Right renal pelvis (tissue), 4 donors: ENCODE measurements around the gene HHIP. TPM values are rescaled to one million over a fixed set of nuclear protein-coding genes. Genes with fewer than 3 reads are reported as not detected.

Source experiments
- DNase-seq, 4 donors: peaks; one replicate each; pipeline ENCODE4 v3.0.0-alpha.2; 2013; ENCODE audit warnings: low read depth in 4 of 4, low spot score in 3 of 4, missing footprints in 1 of 4
- polyA plus RNA-seq, 4 donors: library from polyadenylated mRNA; unstranded; fragments of 120-200 nt; gene quantifications; one replicate each; pipeline ENCODE4 v1.2.1, GENCODE V29; 2013; ENCODE audit not compliant: insufficient read length in 4 of 4

The HHIP gene
- polyA plus RNA-seq, 4 donors: 2.5 to 3.0 (median 2.7) TPM

DNA sequence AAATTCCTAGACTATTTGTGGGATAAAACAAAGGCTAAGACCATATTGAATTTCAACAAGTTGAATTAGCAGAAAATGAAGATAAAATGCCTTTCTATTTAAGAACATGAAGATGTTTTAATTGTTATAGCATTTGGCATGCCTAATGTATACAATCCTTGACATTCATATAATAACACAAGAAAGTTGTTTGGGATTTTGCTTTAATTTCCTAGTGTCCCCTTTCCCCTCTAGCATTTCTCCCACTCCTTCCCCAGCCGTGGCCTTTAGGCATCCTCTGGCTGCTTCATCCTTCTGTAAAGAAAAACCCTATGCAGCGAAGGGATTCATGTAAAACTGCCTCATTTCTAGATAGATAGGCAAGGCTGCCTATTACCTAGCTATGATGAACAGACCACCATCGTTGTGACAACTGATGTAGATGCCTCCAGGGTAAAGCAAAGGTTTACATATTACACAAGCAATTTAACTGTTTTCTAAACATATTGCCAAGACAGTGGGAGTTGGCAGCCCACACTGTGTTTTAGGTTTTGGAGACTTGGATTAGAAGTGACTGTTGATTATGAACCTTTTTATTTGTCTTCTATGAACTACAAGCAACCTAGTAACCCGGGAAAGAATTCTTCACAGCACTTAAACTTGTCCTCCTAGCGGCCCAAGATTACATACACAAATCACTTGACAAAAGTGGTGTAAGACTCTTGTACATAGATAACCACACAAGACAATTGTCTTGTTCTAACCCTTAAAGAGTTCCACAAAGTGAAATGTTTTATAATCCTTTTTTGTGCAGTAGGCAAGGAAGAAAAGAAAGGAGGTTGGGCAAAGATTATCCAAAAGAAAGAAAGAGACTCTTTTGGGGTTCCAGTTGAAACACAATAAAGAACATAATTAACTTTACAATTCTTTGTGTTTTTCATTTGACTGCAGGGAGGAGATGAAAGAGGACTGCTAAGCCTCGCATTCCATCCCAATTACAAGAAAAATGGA lies 59.9 kb downstream of the HHIP start:
- no peak for DNase-seq

DNA sequence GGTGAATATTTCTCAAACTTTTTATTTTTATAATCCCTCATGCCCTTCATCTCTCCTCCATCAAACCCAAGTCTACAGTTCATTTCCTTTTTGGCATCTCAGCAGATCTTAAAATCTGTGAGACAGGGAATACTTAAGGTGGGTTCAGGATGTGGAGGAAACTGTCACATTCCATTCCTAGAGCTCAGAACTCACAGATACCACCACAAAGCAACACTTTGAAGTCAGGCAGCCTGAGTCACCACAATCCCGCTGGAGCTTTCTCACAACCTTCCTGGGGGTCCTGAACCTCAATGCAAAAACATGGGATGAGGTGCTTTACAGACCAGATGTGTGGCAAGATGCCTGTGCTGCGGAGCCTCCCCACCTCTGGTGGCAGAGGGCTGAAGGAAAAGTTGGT lies 63.2 kb downstream of the HHIP start:
- no peak for DNase-seq

DNA sequence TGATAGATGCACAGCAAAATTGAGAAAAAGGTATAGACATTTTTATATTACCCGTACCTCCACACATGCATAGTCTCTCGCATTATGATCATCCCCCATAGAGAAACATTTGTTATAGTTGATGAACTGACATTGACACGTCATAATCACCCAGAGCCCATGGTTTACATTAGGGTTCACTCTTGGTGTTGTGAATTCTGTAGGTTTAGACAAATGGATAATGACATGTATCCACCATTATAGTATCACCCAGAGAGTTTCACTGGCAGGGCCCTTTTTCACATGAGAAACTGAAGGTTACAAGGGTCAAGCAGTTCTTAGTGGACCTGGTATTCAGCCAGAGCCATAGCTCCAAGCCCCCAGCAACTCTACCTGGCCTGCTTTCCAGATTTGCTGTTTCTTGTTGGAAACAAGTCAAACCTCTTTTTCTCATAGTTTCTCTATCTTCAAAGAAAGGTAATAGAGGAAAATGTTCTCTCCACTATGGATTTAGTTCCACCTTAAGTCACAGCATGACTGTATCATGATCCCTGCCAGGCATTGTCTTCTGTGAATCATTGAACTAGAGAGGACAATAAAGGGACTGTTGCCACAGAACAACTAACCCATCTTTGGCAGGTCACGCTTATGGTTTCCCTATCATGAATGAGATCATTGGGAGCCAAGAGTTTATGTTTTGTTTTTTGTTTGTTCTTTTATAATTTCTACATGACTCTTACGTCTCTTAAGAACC lies 64.0 kb downstream of the HHIP start:
- no peak for DNase-seq

DNA sequence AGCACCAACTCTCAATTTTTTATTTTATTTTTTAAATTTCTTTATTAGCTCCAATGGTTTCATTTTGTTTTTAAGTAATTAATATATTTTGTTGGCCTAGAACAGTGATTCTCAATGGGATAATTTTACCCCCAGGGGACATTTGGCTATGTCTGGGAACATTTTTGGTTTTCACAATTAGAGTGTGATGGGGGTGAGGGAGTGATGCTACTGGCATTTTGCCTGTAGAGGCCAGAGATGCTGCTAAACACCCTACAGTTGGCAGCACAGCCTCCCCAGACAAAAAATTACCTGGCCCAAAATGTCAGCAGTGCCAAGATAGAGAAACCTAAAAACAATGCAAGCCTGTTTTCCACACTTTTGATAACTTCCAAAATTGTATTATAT lies 64.6 kb downstream of the HHIP start:
- no peak for DNase-seq

DNA sequence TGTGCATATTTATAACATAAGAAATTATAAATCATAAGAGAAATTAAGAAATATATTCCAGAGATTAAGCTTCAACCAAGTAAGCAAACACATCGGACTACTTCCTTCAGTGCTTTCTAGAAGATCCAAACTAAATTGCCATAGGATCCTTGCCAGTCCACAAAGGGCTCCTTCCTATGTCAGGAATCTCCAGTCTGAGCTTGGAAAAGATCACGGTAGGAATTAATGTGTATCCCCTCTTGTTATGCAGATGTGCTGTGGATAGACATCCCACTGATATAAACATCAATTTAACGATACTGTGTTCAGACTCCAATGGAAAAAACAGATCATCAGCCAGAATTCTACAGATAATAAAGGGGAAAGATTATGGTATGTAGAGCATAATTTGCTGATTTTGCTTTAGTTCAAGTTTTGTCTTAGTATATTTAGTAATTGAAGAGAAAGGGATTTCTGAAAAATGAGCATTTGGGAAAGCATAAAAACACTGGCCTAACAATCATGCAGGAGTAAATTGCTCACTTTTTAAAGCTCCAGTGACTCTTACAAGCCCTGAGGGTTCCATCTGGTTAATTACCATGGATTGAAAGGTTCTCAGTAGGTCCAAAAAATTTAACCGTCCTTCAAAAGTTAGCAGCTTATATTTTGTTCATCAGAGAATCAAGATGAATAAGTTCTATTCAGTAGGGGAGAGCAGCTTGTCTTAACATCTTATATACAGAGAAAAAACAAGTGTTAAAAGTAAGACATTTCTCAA lies 65.9 kb downstream of the HHIP start:
- no peak for DNase-seq

DNA sequence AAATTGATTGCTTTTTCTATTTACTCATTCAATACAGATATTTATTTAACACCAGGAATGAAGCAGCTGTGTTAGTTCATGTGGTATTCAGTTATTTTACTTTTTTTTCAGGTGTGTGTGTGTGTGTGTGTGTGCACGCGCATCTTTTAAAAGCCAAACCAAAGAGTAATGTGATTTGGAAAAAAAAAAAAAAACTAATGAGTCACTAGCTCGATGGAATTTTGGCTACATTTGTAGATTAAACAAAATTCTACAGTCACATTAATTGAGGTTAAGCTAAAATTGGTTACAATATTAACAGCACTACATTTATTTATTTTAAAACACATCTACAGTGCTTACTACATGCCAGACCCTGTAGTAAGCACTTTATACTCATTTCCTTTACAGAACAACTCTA lies 66.8 kb downstream of the HHIP start:
- no peak for DNase-seq

GRCh38 chr4:144714166-144714565 lies 68.2 kb downstream of the HHIP start:
- no peak for DNase-seq

DNA sequence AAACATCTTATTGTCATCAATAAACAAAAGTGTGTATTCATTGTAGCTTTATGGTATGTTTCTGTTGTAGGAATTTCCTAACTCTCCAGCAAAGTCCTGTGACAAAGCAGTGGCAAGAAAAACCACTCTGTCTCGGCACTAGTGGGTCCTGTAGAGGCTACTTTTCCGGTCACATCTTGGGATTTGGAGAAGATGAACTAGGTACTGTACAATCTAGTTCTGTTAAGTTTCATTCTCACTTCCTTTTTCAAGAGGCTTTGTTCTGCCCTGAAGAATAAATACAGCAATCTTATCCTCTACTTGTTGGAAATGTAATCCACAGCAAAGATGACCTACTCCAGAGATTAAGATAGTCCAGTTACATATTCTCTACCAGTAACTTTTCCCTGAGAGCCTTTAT lies 69.3 kb downstream of the HHIP start:
- DNase-seq: no peak

DNA sequence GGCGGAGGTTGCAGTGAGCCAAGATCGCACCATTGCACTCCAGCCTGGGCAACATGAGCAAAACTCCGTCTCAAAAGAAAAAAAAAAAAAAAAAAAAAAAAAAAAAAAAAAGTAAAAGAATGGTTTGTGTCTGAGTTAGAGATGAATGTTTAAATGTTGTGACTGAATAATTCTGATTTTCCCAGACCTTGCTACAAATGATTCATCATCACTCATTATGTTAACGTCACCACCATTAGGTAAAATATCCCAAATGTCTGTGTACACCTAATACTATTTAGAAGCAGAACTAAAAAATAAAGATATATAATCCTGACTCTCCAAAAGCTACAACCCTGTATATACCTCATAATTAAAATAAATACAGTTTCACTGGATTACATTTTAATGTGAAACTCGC lies 70.8 kb downstream of the HHIP start:
- no peak for DNase-seq

- no peak for DNase-seq
Observed at GRCh38 chr4:144718958-144719512, 73.1 kb downstream of the HHIP start.

- no peak for DNase-seq
Observed at GRCh38 chr4:144720491-144720890, 74.5 kb downstream of the HHIP start.

DNA sequence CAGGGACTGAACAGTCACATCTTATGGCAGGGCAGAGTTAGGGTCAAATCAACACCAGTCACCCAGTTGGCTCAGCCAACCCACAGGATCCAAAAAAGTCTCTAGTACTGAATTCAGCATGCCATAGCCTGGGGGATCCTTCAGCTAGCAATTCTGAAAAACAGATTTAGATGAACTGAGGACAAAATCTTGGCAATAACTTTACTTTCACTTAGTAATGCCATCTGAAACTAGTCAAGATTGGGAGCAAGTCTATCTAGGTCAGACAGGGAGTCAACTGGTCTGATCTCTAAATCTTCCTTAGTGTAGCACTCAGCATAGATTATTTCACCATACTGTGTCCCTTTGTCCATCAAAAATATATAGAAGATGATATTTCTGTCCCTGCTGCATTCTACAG lies 76.0 kb downstream of the HHIP start:
- DNase-seq: no peak

DNA sequence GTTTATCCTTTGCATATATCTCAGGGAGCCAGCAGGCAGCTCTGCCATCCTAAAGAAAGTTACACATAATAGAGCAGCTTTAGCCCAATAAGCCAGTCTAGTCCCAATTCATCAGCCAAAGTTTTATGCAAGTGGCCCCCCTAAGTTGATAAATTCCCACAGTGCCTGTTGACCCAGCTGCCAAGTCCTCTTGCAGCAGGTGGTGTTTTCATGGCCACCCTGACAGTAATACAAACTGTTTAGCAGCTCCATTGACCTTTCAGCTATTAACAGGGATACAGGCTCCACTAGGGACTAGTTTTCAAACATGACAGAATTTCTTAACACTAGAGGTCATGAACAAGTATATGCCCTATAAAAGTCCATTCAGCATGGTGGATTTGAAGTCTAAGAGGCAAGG lies 77.5 kb downstream of the HHIP start:
- DNase-seq: no peak

GRCh38 chr4:144729175-144729574 lies 83.2 kb downstream of the HHIP start:
- no peak for DNase-seq

DNA sequence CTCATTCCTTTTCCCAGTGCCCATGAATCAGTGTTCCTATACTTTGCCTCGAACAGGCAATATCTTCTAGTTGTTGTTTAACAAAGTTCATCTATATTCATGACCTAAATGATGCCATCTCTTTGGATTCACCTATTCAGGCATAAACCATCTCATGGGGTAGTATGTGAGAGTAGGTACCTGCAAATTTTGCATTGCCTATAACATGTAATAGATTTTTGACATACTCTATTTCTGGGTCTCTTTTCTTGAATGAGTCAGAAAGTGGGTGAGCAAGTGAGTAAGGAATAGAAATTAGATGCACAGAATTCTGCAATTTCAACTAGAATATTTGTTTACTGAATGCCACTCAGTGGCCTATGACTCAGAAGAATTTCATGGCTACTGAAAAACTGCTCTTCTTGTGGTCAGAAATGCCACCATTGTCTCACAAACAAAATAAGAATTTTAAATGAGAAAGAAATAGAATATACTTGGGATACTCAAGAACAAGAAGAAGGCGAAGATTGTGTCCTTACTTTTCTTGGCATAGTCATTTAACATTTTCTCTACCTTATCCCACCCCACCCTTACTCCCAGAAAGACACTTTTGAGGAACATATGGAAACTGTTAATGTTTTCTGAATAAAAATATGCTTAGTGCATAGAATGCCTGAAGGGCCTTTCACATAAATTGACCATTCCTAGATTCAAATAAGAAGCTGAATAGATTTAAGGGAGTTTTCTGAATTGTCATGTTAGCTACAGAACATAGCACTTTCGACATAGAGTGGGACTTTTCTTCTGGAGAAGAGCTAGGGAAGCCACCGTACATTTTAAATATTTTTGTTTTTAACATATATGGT lies 86.8 kb downstream of the HHIP start:
- DNase-seq: no peak

- DNase-seq: no peak
Observed at GRCh38 chr4:144733566-144733965, 87.6 kb downstream of the HHIP start.

- DNase-seq: no peak
Observed at GRCh38 chr4:144734522-144734921, 88.6 kb downstream of the HHIP start.

DNA sequence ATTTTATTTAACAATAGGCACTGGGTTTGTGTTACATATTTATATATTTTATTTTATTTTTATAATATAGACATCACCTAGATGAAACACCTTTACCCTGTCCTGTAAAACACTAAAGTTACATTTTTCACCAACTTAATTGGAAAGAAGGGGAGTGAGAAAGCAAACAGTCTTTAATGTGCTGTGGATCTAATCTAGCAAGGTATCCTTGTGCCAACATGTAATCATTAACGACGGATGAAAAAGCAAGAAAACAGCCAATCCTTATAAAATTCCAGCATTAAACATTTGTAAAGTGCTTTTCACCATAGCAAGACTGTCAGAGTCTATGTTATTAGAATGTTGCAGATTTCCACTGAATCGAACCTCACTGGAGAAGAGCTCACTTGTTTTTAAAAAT lies 92.7 kb downstream of the HHIP start:
- no peak for DNase-seq

DNA sequence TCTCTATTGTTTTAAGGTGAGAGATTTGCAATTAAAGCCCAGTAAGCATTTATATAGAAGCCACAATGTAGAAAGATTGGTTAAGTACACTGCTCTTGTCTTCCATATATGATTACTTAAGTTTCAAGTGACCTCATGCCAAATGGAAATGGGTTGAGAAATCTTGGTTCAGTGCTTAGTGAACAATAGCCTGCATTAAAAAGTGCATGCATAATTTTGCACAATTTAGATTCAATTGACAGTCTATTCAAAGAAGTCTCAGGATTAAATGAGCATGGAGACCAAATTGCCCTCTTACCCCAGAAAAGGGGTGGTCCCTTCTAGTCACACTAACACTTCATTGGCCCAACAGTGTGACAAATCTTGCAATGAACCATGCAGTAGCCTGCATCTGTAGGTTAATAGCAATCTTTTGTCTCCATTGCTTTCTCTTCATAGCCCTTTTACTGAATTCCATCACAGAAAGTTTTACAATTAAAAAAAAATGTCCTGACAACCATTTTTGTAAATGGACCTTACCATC lies 93.6 kb downstream of the HHIP start:
- DNase-seq: no peak

DNA sequence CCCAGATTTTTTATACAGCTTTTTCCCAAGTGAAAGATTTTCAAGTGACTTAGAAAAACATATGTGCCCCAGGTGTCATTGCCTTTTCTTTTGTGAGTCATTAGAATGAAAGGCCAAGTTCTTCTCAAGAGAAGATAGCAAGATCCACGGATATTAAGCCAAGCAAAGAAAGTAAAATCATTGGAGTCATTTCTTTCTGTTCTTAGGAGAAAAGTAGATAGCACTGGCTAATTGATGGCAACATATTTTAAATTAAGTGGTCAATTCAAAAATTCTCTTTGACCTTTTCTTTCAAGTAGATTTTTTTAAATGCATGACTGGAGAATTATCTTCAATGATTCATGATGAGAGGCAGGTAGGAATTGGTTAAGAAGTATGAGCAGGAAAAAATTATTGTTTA lies 94.4 kb downstream of the HHIP start:
- DNase-seq: no peak
